ENCODE results near the gene ARHGAP26.

ARHGAP26 gene

DNA sequence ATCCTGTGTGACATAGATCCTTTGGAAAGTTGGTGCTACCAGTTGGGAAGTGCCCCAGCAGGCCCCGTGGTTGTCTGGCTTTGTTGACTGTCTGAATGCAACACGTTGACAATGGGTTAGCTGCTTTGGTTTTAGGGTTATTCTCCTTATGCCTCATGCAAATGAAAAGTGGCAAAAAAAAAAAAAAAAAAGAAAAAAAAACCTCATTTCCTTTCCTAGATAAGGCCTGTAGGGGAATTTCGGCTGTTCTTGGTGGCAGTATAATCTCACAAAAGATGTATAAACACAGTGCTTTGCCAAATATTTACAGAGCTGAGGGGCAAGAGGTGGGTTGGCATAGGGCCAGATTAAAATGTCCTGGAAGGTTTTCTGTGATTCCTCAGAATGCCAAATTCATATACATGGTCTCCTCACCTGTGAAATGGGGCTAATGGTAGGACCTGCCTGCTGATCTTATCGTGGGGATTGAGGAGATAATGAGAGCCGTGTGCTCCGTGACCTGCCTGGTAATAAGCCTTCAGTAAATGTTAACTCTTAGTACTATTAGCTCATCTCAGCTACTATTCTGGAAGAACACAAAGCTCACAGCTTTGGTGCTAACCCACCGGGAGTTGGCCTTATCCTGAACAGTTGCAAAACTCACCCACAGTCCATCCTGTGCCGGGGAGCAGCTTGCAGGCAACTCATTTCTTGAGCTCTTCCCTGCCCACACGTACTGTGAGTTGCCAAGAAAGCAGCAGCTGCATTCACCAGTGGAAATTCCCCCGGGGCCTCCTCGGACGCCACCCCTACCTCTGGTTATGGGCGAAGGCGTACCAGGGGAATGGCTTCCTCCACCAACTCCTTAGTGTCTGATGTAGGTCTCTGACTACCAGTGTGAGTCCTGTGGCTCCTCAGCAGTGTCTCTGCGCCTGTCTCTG lies 413.0 kb downstream of the ARHGAP26 start:
- Mint-ChIP-seq H3K4me3 (peak overlapping the region; percentile 61 to 73), H3K4me1 (peaks cover 32 to 41% of the 10 kb centered on the region in 2 donors), H3K36me3 (peaks cover 7 to 16% of the 10 kb centered on the region in 2 donors), H3K27me3 (peaks cover 0 to 5% of the 10 kb centered on the region in 2 donors), H3K27ac (peak overlapping the region; percentile 87), H3K9me3 (peaks cover 8% of the 10 kb centered on the region in 2 donors)
- DNase-seq (peak; percentile 79), ATAC-seq (replicated peaks) (peak; percentile 92 to 93)

DNA sequence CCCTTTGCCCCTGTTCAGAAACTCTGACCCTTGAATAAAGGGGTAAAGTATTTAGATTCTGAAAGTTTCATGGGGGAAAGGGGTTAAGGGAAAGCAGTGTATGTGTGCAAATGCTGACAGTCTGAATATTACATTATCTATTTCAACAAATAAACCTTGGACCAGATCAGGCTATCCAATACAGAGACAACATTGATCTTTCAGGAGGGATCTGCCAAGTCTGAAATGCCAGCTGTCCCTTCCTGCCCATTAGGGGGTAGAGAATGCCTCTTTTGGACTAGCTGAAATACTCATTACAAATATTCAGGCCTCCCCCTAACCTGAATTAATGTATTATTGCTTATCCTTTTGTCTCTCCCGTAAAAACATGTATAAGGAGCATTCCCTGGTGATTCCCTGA lies 413.8 kb downstream of the ARHGAP26 start:
- ATAC-seq (replicated peaks) = no peak
- Mint-ChIP-seq H3K9me3 (peaks cover 8% of the 10 kb centered on the region in 2 donors), H3K36me3 (peaks cover 8 to 16% of the 10 kb centered on the region in 2 donors), H3K27ac (peak overlapping the region; percentile 87), H3K27me3 (peaks cover 0 to 5% of the 10 kb centered on the region in 2 donors), H3K4me1 (peaks cover 32 to 46% of the 10 kb centered on the region in 2 donors), H3K4me3 (no peak overlapping the region)
- no peak for DNase-seq

DNA sequence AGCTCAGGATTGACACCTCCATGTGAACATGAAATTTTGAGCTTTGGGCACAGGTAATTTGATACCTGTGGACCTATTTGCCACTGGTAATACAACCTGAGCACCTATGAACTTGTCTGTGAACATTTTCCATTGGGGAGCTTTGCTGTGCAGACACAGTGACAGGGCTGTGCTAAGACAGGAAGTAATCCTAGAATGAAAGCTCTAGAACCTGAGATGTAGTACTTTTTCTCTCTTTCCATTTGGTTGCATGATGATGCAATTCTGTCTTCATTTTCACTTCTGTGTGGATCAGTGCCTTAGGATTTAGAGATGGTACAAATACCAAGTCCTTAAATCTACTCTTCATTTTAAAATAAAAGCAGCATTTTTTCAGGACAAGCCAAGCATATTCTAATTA lies 416.4 kb downstream of the ARHGAP26 start:
- Mint-ChIP-seq H3K9me3 (peaks cover 10 to 11% of the 10 kb centered on the region in 2 donors), H3K27ac (no peak overlapping the region), H3K4me3 (no peak overlapping the region), H3K4me1 (peaks cover 24 to 36% of the 10 kb centered on the region in 2 donors), H3K36me3 (peaks cover 16 to 18% of the 10 kb centered on the region in 2 donors), H3K27me3 (no peaks in the 10 kb centered on the region)
- ATAC-seq (replicated peaks) (no peak), DNase-seq (no peak)

DNA sequence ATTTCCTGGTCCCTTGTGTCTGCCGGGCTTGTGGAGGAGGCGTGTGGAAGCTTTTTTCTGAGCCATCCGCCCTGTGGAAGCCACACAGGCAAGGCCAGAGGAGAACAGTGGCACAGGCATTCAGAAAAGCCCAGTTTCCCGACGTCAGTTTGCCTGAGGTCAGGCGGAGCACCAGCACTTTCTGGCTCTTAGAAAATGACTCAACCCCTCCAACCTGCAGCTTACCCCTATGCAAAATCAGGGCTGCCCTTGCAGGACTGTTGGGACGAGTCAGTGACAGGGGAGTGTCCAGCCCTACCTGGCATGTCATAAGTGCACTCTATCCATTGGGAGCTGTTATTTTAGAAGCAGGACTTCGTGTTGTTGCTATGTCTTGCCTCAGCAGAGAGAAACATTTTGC lies 417.3 kb downstream of the ARHGAP26 start:
- DNase-seq (no peak), ATAC-seq (replicated peaks) (no peak)
- Mint-ChIP-seq H3K4me1 (peaks cover 20 to 27% of the 10 kb centered on the region in 2 donors), H3K27ac (no peak overlapping the region), H3K27me3 (no peaks in the 10 kb centered on the region), H3K4me3 (no peak overlapping the region), H3K36me3 (peaks cover 19% of the 10 kb centered on the region in 2 donors), H3K9me3 (peaks cover 12 to 16% of the 10 kb centered on the region in 2 donors)

DNA sequence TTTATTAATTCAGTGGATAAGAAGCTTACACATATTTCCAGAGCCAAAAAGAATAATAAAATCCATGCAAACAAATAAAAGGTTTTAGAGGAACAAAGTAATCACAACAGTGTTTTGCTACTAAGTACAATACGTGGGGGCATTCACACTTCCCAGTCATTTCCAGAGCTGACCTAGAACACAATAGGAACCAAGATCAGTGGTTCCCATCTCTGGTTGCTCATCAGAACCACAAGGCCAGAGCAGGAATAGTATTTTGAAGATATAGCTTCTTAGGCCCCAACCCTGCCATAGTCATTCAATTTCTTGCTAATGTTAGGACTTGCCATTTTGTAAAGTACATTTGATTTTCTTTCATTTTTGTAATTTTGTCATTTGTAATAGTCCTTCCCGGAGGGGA lies 417.9 kb downstream of the ARHGAP26 start:
- no peak overlapping the region for H3K4me3 Mint-ChIP-seq
- H3K27me3 Mint-ChIP-seq = no peaks in the 10 kb centered on the region
- no peak for ATAC-seq (replicated peaks)
- peaks cover 15 to 21% of the 10 kb centered on the region in 2 donors for H3K4me1 Mint-ChIP-seq
- peaks cover 19% of the 10 kb centered on the region in 2 donors for H3K36me3 Mint-ChIP-seq
- H3K9me3 Mint-ChIP-seq = peaks cover 12 to 16% of the 10 kb centered on the region in 2 donors
- no peak for DNase-seq
- peak overlapping the region; percentile 28 for H3K27ac Mint-ChIP-seq

DNA sequence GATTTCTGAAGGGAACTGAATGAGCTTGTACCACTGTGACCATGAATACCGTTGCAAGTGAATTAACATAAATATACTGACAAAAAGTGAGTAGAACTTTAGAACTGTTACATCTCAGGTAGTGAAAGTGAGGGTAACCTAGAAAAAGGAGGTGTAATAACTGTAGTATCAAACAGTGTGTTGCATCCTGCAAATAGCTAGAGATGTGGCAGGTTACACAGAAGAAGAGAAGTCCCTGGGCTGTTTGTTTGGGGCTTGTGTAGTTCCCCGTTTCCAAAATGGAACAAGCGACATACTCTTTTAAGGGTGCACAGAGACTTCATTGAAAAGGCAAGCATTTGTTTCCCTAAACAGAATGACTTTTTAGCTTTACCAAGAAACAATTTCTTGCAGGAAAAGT lies 418.5 kb downstream of the ARHGAP26 start:
- DNase-seq (no peak), ATAC-seq (replicated peaks) (no peak)
- Mint-ChIP-seq H3K27me3 (no peaks in the 10 kb centered on the region), H3K4me1 (peaks cover 8 to 15% of the 10 kb centered on the region in 2 donors), H3K36me3 (peaks cover 19% of the 10 kb centered on the region in 2 donors), H3K27ac (no peak overlapping the region), H3K9me3 (peaks cover 12 to 16% of the 10 kb centered on the region in 2 donors), H3K4me3 (no peak overlapping the region)

DNA sequence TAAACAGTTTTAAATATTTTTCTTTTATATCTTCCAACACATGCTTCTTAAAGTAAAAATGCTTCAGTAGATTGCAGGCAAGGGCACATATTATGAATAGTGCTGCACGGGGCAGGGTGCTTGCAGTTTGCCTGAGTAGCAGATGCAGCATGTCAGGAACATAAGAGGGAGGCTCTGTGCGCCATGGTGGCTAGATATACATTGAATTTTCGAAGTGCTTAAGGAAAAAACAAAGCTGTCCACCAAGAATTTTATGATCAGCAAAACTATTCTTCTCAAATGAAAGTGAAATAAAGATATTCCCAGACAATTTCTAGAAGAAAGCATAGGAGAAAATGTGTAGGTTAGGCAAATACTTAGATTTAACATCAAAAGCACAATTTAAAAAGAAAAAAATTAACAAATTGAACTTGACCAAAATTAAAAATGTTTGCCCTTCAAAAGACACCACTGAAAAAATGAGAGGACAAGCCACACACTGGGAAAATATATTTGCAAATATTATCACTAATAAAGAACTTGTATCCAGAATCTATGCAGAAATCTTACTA lies 420.2 kb downstream of the ARHGAP26 start:
- H3K4me3 Mint-ChIP-seq = no peak overlapping the region
- no peaks in the 10 kb centered on the region for H3K27me3 Mint-ChIP-seq
- H3K36me3 Mint-ChIP-seq = peaks cover 19% of the 10 kb centered on the region in 2 donors
- no peak overlapping the region for H3K27ac Mint-ChIP-seq
- peaks cover 12 to 16% of the 10 kb centered on the region in 2 donors for H3K9me3 Mint-ChIP-seq
- ATAC-seq (replicated peaks) (no peak), DNase-seq (no peak)
- peaks cover 3 to 6% of the 10 kb centered on the region in 2 donors for H3K4me1 Mint-ChIP-seq

DNA sequence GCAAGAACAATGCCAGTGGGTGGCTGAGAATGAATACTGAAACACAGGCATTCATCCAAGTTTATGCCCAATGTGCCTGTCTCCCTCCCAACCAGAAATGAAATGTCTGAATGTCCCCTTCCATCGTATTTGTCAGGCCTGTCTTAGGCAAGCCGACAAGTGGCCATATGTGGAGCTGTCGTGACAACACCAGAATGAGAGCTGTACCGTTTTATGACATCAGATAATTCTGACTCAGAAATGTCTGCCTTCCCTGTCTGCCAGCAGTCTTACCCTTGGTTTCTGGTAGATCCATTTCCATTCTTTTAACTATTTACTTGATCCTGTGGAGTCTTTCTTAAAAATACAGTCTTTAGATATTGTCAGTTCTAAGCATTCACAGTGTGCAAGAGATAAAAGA lies 421.5 kb downstream of the ARHGAP26 start:
- Mint-ChIP-seq H3K27me3 (no peaks in the 10 kb centered on the region), H3K36me3 (peaks cover 19% of the 10 kb centered on the region in 2 donors), H3K27ac (no peak overlapping the region), H3K4me1 (peaks cover 0 to 6% of the 10 kb centered on the region in 2 donors), H3K4me3 (no peak overlapping the region), H3K9me3 (peaks cover 12 to 16% of the 10 kb centered on the region in 2 donors)
- no peak for ATAC-seq (replicated peaks)
- no peak for DNase-seq

DNA sequence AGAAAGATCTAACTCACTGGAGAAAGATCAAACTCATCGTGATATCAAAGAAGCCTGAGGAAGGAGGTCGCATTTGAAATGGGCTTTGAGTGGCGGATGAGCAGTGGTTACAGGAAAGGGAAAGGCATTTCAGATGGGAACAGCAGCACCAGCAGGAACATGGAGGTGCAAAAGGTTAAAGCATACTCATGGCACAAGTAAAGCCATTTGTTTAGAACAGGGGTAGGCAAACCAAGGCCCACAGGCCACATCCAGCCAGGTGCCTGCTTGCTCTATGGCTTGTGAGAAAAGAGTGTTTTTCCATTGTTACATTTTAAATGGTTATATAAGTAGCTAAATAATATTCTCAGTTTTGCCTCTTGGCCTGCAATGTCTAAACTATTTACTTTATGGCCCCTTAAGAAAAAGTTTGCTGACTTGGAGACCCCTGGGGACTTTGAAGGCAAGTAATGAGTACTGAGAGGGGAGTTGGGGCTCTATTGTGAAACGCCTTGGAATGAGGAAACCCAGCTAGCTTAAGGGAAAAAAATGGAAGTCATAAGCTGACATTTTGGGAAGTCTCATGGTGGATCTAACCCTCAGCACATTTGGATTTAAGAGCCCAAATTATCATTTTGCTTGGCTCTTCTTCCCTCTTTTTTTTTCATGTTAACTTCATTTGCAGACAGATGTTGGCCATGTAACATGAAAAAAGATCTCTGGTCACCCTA lies 422.2 kb downstream of the ARHGAP26 start:
- peaks cover 12 to 16% of the 10 kb centered on the region in 2 donors for H3K9me3 Mint-ChIP-seq
- peaks cover 0 to 6% of the 10 kb centered on the region in 2 donors for H3K4me1 Mint-ChIP-seq
- ATAC-seq (replicated peaks) (no peak), DNase-seq (no peak)
- no peaks in the 10 kb centered on the region for H3K27me3 Mint-ChIP-seq
- H3K27ac Mint-ChIP-seq = no peak overlapping the region
- H3K36me3 Mint-ChIP-seq = peaks cover 19% of the 10 kb centered on the region in 2 donors
- no peak overlapping the region for H3K4me3 Mint-ChIP-seq

DNA sequence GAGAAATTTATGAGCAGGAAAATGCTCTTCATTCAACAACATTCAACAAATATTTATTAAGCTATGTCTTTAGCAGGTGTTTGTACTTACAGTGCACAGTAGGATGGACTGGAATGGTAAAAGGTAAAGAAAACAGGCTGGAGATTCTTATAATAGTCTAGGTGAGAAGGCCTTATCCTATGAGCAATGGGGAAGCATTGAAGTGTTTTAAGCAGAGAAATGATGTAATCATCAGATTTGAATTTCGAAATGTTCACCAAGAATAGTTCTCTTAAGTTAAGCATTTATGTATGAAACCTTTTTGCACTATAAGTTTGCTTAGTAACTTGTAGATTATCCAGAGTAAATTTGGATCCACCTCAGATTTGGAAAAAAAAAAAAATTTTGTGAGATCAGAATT lies 424.0 kb downstream of the ARHGAP26 start:
- Mint-ChIP-seq H3K4me3 (no peak overlapping the region), H3K36me3 (peaks cover 18 to 19% of the 10 kb centered on the region in 2 donors), H3K4me1 (no peaks in the 10 kb centered on the region), H3K27ac (no peak overlapping the region), H3K27me3 (no peaks in the 10 kb centered on the region), H3K9me3 (peaks cover 14 to 16% of the 10 kb centered on the region in 2 donors)
- DNase-seq (no peak), ATAC-seq (replicated peaks) (no peak)

DNA sequence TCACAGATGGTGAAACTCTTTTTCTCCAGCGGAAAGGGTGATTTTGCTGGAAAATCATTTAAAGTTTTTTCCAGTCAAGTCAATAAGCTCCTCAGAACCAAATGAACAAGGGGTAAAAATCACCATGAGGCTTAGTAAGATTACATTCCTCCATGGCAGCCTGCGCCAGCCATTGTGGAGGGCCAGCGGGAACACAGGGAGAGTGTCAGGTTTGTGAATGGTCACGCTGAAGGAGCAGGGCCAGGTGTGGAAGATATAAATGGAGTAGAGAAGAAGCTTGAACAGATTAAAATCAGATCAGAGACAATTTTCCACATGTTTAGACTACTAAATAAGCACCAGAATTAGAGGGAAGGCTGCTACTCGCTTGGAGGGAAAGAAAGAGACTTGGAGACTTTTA lies 424.5 kb downstream of the ARHGAP26 start:
- Mint-ChIP-seq H3K27ac (no peak overlapping the region), H3K9me3 (peaks cover 14 to 16% of the 10 kb centered on the region in 2 donors), H3K4me3 (no peak overlapping the region), H3K4me1 (no peaks in the 10 kb centered on the region), H3K36me3 (peaks cover 18 to 19% of the 10 kb centered on the region in 2 donors), H3K27me3 (no peaks in the 10 kb centered on the region)
- ATAC-seq (replicated peaks) (no peak), DNase-seq (no peak)

DNA sequence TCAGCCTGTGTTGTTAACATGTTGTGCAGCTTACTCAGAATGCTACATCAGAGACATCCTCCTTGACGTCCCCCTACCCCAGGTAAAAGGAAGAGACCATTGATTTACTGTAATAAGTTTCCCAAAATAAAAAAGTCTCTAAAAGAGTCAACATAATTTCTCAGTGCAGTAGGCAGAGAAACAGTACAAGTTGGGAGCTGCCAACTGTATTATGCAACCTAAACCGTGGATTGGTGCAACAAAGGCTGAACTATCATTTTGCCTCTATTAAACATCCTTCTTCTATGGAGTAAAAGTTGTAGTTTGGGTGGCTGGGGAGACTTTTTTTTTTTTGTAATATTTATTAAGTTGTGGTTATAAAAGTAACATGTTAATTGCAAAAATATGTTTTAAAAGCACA lies 425.3 kb downstream of the ARHGAP26 start:
- no peak overlapping the region for H3K4me3 Mint-ChIP-seq
- H3K27me3 Mint-ChIP-seq = no peaks in the 10 kb centered on the region
- H3K4me1 Mint-ChIP-seq = no peaks in the 10 kb centered on the region
- H3K9me3 Mint-ChIP-seq = peaks cover 12% of the 10 kb centered on the region in 2 donors
- H3K27ac Mint-ChIP-seq = no peak overlapping the region
- peaks cover 12 to 13% of the 10 kb centered on the region in 2 donors for H3K36me3 Mint-ChIP-seq
- ATAC-seq (replicated peaks) (no peak), DNase-seq (no peak)

DNA sequence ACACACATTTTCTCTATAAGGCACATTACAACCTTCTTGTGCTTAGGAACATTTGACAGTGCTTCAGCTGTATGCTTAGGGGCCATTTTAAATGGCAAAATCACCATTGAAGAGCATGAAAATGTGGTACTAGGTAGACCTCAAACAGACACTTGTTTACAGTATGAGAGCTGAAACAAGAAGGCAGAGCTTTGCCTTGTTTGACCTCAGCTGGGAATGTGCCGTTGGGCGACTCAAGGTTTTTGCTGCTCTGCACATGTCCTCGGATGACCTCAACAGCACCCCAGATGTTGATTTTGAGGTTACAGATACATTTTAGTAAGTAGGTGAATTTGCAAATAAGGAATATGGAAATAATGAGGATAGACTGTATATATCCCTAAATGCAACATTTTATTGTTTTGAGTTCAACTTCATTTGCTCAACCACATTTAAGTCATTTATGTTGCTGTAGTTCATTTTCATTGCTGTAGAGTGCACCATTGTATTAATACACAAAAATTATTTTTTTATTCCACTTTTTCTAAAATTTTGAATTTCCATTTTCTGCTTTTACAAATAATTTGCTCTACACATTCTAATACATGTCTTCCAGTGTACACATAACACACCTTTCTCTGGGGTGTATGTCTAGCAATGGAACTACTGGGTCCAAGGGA lies 426.6 kb downstream of the ARHGAP26 start:
- Mint-ChIP-seq H3K4me1 (no peaks in the 10 kb centered on the region), H3K4me3 (no peak overlapping the region), H3K9me3 (peaks cover 4 to 6% of the 10 kb centered on the region in 2 donors), H3K36me3 (peaks cover 4% of the 10 kb centered on the region in 2 donors), H3K27me3 (no peaks in the 10 kb centered on the region), H3K27ac (no peak overlapping the region)
- DNase-seq = no peak
- ATAC-seq (replicated peaks) = no peak

DNA sequence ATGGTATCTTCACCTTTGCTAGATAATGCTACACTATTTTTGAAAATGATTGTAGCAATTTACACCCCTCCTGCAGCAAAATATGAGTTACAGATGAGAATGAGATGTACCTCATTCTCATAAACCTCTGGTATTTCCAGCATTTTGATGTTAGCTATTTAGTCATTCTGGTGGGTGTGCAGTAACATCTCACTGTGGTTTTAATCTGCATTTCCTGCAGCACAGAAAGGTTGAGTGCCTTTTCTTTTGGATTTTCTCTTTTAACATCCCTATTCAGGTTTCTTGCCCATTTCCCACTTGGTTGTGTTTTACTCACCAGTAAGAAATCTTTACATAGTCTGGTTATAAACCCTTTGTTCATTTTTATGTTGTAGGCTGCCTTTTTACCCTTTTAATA lies 427.1 kb downstream of the ARHGAP26 start:
- no peaks in the 10 kb centered on the region for H3K4me1 Mint-ChIP-seq
- H3K9me3 Mint-ChIP-seq = peaks cover 0 to 5% of the 10 kb centered on the region in 2 donors
- DNase-seq (no peak), ATAC-seq (replicated peaks) (no peak)
- no peaks in the 10 kb centered on the region for H3K27me3 Mint-ChIP-seq
- H3K27ac Mint-ChIP-seq = no peak overlapping the region
- peaks cover 0 to 1% of the 10 kb centered on the region in 2 donors for H3K36me3 Mint-ChIP-seq
- H3K4me3 Mint-ChIP-seq = no peak overlapping the region

All from stimulated activated naive B cell treated with anti-CD40 and anti-IgM and Interleukin-4, amounts not matched to agents 10 μg/mL and 1 μg/mL and 100 μg/mL, for 72 hours (primary cell).